Skin of body (tissue), 2 donors: ENCODE measurements around the gene ZSCAN18. TPM values are rescaled to one million over a fixed set of nuclear protein-coding genes. Genes with fewer than 3 reads are reported as not detected.
"Not testable (repeated sequence)": the region's sequence is repeated elsewhere in the genome, so short reads cannot be mapped to it uniquely, and the experiment has no call there.

Source experiments
- DNase-seq: peaks from one replicate; lab custom pipeline; 2025; lab: John Stamatoyannopoulos, UW
- total RNA-seq: library from RNA; depleted of rRNA; stranded (reverse); fragments of >200 nt; gene quantifications from one replicate; pipeline ENCODE4 v1.2.3, GENCODE V29; 2014

The ZSCAN18 gene, protein sequence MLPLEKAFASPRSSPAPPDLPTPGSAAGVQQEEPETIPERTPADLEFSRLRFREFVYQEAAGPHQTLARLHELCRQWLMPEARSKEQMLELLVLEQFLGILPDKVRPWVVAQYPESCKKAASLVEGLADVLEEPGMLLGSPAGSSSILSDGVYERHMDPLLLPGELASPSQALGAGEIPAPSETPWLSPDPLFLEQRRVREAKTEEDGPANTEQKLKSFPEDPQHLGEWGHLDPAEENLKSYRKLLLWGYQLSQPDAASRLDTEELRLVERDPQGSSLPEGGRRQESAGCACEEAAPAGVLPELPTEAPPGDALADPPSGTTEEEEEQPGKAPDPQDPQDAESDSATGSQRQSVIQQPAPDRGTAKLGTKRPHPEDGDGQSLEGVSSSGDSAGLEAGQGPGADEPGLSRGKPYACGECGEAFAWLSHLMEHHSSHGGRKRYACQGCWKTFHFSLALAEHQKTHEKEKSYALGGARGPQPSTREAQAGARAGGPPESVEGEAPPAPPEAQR
- total RNA-seq: 50.3 TPM

DNA sequence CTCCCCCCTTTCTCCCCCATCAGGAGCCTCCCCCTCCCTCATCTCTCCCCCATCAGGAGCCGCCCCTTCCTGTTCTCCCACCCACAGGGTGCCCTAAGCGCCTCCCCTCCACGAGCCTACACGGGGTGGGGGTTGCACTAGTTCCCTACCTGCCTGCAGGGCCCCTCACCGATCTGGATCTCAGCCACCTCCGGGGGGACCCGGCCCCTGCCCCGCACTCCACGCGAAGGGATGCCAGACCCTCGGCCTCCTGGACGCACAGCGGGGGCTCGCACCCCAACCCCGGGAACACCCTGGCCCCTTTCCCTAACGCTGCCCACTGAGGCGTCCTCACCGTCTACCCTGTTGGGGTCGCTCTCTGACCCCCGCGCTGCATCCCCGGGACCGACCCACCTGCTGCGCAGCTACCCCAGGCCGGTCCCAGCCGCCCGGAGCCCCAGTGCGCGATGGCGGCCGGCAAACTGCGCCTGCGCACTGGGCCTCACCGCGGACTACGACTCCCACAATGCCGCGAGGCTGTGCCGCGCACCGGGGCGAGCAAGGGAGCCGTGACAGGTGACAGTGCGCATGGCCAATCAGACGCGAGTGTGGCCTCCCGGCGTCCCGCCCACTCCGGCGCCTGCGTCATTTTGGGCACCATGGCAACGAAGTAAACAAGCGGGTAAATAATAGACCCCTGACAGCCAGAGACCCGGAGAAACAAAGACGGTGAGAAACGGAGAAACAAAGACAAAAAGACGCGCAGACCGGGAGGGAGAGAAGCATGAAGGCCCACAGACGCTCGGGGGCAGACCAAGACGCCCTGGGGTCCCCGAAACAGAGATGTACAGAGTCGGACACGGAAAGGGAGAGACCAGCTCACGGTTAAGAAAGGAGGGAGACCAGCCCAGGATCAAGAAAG is at the start of gene ZSCAN18:
Gene ZSCAN18, minus strand, starts transcription at position 451 of the 901 bp plus-strand sequence. CDS start 7,964 bp downstream, outside the sequence.
- DNase-seq: peak; percentile 98

DNA sequence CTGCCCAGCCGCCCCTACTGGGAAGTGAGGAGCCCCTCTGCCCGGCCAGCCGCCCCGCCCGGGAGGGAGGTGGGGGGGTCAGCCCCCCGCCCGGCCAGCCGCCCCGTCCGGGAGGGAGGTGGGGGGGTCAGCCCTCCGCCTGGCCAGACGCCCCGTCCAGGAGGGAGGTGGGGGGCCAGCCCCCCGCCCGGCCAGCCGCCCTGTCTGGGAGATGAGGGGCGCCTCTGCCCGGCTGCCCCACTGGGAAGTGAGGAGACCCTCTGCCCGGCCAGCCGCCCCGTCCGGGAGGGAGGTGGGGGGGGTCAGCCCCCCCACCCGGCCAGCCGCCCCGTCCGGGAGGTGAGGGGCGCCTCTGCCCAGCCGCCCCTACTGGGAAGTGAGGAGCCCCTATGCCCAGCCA is 49.4 kb upstream of the ZSCAN18 start:
- DNase-seq: not testable (repeated sequence)

DNA sequence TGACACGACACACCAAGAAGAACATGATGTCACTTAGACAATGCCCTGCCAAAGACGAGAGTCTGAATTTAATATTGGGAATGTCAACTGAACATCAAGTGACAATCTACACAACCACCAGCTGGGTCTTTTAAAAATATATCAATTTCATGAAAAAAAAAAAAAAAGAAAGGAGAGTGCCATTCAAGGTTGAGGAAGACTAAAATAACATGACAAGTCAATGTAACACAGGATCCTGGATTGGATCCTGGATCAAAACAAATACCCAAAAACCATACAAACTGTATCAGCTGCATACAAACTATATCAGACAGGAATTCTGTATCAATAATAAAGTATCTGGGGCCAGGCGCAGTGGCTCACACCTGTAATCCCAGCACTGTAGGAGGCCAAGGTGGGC is 47.8 kb upstream of the ZSCAN18 start:
- no peak for DNase-seq

DNA sequence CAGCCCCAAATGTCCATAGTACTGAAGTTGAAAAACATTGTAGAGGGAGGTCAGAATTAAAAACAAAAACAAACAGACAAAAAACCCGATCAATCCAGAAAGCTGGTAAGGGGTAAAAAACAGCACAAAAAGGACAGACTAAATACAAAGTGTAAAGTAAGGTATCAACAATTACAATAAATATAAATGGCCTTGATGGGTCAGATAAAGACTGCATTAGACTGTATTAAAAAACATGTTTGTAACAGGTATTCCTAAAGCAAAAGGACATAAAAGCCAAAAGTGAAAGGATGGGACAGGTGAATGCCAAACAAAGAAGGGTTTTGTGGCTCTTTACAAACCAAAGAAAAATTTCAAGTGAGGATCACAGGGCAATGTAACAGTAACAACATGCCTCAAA is 36.2 kb upstream of the ZSCAN18 start:
- DNase-seq: no peak

DNA sequence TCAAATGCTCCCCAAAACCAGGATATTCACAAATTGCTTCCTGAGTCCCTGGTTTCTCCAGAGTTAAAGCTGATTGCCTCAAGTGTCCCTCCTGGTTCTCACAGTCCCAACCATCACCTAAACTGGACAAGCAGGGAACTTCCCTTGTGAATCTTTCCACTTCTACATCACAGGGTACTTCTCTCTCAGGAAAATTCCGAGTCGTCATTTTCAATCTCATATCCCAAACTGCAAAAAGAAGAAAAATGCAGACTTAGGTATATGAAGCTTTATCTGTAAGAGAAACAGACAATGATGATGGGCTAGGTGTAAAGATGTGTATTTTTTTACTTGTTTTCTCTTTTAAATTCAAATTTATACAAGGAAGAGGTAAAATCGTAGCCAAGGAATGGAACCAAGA is 31.3 kb upstream of the ZSCAN18 start:
- no peak for DNase-seq

DNA sequence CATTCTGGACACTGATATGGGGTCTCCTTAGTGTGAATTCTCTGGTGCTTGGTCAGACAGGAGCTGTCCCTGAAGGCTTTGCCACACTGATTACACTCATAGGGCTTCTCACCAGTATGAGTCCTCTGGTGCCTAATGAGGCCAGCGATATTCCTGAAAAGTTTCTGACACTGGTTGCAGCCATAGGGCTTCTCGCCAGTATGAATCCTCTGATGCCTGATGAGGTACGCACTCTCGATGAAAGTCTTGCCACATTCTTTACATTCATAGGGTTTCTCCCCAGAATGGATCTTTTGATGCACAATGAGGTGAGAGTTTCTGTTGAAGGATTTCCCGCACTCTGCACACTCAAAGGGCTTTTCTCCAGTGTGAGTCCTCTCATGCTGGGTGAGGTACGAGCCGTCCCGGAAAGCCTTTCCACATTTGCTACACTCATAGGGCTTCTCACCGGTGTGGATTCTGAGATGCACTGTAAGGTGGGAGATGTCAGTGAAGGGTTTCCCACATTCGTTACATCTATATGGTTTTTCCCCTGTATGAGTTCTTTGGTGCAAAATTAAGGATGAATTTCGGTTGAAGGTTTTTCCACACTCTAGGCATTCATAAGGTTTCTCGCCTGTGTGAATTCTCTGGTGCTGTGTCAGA is 30.1 kb upstream of the ZSCAN18 start:
- no peak for DNase-seq

DNA sequence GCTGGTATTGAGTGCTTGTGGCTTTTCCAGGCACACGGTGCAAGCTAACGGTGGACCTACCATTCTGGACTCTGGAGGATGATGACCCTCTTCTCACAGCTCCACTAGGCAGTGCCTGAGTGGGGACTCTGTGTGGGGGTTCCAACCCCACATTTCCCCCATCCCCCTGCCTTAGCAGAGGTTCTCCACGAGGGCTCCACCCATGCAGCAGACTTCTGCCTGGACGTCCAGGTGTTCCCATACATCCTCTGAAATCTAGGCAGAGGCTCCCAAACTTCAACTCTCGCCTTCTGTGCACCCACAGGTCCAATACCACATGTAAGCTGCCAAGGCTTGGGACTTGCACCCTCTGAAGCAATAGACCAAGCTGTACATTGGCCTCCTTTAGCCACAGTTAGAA is 25.3 kb upstream of the ZSCAN18 start:
- DNase-seq: no peak

DNA sequence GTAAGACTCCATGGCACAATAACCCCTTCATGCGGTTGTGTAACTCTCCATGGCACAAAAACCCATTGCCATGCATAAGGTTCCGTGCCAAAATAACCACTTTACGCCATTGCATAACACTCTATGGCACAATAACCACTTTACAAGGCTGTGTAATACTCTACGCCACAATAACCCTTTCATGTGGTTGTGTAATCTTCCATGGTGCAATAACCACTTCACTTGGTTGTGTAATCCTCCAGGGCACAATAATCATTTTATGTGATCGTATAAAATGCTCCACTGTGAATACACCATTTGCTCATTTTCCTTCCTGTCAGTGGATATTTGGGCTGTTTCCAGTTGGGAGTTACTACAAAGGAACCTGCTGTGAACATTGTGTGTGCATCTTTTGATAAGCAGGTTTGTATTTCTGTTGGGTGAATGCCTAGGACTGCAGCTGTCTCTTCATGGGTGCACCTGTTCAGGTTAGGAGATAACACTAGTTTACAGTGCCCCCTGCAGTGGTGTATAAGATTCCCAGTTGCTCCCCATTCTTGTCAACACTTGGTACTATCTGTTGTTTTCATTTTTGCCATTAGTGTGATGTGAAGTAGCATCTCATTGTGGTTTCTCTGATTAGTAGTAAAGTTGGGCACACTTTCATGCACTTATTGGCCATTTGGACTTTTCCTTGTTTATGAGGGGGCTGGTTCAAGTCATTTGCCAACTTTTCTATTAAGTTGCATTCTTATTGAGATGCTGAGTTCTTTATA is 21.1 kb upstream of the ZSCAN18 start:
- no peak for DNase-seq

DNA sequence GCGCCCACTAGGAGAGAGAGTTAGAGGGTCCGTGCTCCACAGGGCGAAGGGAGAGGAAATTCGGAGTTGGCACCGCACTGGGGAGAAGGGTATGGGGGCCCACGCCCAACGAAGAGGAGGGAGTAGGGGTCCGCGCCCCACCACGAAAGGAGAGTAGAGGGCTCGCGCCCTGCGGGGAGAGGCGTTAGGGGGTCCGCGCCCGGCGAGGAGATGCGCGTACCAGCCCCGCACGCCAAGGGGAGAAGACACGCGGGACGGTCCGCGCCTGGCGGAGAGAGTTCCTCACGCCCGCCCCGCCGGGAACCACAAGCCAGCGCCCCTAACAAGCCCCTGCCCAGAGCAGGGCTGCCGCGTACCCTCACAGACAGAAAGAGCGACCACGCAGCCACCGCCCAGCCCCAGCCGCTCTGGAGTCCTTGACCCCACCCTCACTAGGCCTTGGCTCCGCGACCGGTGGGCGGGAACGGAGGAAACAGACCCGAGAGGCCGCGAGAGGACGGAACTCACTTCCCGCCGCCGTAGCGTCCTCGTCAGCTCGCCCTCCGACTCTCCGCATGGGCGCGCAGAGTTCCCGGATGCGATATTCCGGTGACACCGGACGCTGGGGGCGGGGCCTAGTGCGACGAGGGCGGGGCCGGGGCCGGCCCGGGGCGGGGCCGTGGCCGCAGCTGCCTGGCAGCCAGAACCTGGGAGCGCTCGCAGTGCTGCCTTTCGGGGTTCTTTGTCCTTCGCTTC is 20.0 kb upstream of the ZSCAN18 start:
- DNase-seq: no peak

DNA sequence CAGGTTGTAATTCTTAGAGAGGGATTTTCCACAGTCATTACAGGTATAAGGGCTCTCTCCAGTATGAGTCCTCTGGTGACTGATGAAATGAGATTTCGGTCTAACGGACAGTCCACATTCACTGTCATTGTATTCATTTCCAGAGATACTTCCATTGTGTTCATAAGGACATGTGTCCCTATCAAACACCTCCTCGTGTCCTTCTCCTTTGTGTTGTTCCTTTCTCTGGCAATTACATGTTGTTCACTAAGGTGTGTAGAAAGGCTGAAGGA is 10.5 kb upstream of the ZSCAN18 start:
- DNase-seq: no peak

DNA sequence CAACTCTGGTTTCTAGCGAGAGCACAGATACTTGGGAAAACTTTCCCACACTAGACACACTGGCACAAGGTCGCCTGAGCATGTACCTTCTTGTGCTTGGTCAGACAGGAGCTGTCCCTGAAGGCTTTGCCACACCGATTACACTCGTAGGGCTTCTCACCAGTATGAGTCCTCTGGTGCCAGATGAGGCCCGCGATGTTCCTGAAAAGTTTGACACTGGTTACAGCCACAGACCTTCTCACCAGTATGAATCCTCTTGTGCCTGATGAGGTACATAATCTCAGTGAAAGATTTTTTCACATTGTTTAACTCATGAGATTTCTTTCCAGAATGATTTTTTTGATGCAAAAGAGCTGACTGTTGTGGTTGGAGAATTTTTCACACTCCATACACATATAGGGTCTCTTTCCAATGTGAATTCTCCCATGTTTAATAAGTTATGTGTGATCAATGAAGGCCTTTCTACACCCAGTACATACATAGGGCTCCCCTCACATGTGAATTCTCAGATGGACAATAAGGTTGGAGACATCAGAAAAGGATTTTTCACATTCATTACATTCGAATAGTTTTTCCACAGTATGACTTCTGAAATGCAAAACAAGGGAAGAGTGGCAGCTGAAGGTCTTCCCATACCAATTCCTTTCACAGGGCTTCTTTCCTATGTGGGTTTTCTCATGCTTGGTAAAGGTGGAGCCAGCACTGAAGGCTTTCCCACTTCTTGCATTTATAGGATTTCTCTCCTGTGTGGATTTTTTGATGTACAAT is 9.9 kb upstream of the ZSCAN18 start:
- no peak for DNase-seq

DNA sequence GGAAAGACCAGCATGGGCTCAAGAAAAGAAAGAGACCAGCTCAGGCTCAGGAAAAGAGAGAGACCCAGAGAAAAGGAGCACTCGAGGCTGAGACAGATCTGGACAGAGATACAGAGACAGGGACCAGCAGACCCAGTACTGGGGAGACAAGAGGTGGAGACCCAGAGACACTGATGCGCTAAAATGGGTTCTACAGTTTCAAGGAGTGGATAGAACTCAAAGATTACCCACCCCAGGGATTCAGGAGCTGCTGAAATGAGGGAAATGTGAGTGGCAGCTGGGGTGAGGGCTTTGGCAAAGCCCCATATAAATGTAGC is 609 bp upstream of the ZSCAN18 start:
- DNase-seq: peak; percentile 6

DNA sequence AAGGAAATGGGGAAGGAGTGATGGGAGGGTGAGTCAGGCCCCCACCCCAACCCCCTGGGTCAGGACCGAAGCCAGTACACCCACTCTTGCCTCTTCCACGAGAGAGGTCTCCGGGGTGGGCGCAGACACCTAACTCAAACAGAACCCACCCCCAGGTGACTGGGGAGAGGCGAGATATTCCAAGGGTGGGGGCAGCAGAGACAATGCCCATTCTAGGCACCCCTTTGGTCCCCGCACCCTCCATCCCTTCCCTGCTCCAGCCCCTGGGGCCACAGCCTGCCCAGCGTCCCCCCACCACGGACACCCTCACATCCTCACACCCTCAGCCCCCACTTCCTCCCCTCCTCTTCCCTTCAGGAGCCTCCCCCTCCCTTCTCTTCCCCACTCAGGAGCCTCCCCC is 682 bp downstream of the ZSCAN18 start:
- no peak for DNase-seq

DNA sequence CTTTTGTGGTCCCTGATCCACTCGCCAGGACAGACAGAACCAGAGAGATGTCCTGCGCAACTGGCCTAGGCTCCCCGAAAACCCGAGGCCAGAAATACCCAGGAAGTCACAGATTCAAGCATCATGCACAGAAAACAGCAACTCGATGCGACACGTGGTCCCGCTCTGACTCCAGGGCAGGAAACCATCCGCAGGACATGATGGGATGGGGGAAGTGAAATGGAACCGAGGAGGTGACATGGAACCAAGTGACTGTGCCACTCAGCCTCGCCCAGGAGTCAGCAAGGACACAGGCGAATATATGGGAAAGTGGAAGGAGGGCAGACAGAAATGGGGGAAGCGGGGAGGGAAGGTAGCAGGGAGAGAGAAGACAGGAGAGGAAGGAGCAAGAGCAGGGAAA is 1.1 kb downstream of the ZSCAN18 start:
- DNase-seq: no peak

DNA sequence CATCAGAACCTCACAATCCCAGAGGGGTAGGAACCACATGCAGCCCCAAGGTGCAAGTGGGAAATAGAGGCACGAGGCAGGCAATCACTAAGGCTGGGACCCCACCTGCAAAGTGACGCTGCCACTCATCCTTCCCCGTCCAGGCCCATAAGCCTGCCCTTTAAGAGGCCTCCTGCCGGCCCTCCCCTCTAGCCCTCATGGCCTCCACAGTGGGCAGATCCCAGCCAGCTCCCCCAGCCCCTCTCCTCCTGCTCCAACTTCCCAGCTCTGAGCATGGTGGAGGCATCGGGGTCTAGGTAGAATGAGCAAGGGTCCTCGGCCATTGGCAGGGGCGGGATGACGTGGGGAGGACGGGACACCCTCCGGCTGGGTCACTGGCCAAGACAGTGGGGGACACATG is 2.7 kb downstream of the ZSCAN18 start:
- DNase-seq: no peak

DNA sequence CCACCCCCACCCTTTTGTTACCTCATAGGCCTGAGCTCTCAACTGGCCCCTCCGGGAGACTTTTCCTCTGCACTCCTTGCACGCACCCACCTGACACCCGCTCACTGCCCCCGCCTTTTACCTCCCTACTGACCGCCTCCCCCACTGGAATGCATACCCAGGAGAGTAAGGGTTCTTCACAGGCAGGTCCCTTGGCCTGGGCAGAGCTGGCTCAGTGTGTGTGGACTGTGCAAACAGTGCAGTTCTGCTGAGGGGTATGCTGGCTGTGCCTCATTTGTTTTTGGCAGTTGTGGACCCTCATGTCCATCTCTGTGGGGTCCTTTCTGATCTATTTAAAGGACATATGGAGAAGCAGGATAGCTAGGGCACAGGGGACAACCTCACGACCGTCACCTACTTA is 5.0 kb downstream of the ZSCAN18 start:
- DNase-seq: no peak

DNA sequence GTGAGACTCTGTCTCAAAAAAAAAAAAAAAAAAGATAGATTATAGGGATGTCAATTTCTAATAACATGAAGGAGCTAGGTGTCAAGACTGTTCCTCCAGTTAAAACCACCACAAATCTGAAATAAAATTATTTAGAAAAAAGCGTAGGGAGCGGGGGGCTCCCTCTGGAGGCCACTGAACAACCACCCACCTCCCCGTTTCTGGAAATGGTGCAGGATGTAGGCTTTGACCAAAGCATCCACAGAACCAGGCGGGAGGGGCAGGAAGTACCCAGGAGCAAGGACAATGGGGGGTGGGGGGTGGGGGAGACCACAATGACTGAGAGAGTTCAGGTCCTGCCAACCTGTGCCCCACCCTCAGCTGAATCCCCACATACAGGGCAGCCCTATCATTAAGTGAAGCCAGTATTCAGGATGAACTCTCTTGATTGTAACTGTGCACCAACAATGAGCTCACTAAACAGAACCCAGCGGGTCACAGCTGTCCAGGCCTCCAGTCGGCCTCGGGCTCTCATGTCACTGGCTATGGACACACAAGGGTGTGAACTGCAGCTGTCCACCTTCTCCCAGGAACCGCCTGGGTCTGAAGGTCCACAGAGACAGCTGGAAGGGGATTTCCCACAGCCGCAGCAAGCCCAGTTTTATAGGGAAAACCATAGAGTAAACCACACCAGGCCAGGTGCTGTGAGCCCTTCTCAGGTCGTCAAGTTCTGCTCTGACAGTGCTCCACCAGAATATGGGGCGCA is 6.6 kb downstream of the ZSCAN18 start:
- DNase-seq: no peak

DNA sequence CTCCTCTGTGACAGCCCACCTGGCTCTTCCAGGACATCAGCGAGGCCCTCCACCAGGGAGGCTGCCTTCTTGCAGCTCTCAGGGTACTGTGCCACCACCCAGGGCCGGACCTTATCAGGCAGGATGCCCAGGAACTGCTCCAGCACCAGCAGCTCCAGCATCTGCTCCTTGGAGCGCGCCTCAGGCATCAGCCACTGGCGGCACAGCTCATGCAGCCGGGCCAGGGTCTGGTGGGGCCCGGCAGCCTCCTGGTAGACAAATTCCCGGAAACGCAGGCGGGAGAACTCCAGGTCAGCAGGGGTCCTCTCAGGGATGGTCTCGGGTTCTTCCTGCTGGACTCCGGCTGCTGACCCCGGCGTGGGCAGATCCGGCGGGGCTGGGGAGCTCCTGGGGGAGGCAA is 8.2 kb downstream of the ZSCAN18 start:
- DNase-seq: no peak

DNA sequence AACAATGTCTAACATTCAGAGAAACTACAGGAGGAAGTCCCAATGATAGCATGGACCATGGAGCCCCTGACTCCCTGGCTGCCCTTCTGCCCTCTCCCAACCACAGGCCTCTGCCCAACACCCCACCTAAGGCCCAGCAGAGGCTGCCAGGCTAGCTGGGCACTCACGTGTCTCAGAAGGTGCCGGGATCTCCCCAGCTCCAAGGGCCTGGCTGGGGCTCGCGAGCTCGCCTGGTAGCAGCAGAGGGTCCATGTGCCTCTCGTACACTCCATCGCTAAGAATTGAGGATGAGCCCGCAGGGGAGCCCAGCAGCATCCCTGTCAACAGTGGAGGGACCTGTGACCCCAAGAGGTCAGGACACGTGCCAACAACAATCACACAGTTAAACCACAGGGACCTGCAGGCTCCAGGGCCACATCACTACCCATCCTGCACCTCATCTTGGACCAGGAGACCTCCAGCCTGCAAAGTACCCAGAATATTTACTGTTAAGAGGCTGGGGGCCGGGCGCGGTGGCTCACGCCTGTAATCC is 9.4 kb downstream of the ZSCAN18 start:
- no peak for DNase-seq
